ELR (cell line): ENCODE data around the gene TSHZ1.

Source experiments
- DNase-seq: peaks from one replicate; pipeline ENCODE4 v3.0.0-alpha.2; 2015; ENCODE audit warnings: low read depth

Gene TSHZ1

DNA sequence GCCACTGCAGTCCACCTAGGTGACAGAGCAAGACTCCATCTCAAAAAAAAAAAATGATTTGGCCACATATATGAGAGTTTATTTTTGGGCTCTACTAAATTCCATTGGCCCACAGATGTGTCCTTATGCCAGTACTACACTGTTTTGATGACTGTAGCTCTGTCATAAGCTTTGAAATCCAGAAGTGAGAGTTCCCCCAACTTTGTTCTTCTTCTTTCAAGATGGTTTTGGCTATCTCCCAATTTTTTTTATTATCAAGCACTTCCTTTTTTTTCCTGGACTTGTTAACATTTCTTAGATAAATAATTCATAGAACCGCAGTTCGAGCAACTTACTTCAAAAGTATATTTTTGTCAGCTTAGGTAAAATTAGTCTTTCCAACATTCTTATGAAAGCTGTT is 96.9 kb downstream of the TSHZ1 start:
- DNase-seq = no peak

DNA sequence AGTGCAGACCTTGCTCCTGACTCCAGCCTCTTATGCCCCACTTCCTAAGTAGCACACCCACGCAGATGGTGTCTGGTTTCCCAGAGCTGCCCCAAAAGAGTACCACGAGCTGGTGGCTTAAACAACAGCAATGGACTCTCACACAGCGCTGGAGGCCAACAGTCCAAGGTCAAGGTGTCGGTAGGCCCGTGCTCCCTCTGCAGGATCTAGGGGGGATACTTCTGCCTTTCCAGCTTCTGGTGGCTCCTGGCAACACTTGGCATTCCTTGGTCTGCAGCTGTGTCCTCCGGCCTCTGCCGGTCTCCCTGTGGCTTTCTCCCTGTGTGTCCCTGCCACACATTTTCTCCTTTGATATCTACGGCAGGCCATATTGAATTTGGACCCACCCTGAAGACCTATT is 99.0 kb downstream of the TSHZ1 start:
- DNase-seq = peak; percentile 2

DNA sequence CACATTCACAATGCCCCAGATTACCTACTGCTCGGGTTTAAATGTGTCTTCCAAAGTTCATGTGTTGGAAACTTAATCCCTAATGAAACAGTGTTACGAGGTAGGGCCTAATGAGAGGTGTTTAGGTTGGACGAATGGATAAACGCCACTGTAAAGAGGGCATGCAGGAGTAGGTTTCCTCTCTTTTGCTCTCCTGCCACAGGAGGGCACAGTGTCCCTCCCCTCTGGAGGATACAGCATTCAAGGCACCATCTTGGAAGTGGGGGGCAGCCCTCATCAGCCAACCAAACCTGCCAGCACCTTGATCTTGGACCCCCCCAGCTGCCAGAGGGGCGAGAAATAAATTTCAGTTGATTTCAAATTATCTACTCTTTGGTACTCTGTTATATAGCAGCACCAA is 103.5 kb downstream of the TSHZ1 start:
- DNase-seq = no peak

DNA sequence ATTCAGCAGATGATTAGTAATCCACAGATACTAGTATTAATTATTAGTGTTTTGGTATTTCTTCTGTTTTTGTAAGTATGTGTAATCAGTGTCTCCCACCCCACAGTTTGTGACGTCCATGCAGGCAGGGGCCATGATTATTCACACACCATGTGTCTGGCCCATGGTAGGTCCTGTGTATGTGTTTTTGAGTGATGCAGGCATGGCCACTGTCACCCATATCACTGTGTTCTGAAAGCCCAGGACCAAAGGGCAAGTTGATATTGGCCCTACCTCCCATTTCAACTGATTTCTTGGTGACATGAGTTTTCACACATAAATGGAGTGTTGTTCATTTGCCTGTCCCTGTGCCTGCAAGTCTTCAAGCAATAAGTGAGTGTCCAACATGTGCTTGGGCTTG is 104.0 kb downstream of the TSHZ1 start:
- no peak for DNase-seq

DNA sequence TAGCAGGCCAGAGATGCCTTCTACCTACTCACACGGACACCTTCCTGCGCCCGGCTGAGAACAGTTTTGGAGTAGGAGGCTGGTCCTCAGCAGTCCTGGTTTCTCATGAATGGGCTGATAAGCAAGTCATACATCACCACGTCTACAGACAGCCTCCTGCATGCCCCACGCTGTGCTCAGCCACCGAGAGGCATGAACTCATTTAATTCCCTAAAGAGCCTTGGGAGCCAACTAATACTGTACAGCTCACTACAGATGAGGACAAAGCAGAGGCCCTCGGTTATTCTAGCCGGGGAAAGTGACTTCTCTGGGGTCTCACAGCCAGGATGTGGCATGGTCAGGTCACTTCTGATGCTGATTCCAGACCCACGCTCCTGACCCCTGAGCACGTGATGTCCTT is 105.6 kb downstream of the TSHZ1 start:
- no peak for DNase-seq

DNA sequence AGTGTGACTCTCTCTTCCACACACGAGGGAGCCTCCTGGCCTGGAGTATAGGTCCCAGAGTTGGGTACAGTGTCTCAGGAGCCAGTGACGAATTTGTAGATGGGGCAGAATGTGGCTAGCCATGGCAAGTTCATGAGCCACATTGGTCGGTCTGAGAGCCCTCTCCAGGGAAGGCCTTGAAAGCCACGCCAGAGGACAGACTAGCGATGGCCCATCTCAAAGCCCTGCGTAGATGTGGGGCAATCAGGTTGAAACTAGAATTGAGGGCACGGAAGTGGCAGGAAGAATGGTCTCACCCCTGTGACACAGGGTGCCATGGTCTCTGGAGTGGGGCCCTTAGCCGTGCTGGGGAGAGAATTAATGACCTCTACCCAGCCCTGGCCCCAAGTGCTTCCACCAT is 106.2 kb downstream of the TSHZ1 start:
- DNase-seq = no peak

DNA sequence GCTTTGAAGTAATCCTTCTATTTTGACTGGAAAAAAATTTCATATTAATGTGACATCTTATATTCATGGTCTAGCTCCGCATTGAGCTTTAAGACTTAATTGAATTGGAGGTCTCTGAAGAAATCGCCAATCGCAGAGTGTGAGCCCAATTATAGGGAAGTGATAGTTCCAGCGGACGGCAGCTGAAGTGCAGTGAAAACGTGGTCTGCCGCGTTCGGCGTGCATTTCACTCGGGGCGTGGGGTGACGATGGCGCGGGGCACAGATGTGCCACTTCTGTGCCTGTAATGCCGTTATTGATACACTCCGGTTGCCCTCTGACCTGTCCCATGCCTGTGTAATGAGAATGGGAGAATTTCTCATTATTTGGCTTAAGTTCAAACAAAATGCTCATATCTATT is 106.7 kb downstream of the TSHZ1 start:
- DNase-seq = no peak

DNA sequence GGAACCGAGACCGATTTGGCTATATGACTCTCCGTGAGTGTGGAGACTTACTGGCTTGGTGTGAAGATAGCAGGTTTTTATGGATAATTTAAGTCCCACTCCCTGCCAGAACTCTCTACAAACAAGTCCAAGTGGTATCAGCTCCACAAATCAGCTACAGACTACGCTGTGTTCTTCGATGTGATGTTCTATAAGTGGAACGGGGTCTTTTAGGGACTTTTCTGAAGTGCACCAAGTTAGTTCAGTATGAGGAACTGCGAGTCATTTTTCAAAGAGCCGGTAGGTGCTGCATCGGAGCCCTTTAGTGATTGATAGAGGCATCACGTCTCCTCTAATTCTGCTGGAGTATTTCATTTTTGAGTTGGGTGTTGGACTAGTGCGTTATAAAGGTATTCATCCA is 107.1 kb downstream of the TSHZ1 start:
- no peak for DNase-seq

DNA sequence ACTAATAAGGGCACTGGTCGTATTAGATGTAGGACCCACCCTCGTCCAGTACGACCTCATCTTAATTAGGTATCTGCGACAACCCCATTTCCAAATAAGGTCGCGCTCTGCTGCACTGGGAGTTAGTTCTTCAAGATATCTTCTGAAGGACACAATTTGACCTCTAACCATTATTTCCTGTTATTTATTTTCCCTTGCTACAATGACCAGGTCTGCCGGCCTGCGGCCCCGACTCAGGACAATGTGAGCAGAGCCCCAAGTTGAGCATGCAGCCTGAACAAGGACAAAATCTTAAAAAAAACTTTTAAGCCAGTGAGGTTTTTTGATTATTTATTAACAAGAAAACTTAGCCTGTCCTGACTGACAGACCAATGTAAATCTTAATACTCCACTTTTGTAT is 109.3 kb downstream of the TSHZ1 start:
- DNase-seq = no peak

DNA sequence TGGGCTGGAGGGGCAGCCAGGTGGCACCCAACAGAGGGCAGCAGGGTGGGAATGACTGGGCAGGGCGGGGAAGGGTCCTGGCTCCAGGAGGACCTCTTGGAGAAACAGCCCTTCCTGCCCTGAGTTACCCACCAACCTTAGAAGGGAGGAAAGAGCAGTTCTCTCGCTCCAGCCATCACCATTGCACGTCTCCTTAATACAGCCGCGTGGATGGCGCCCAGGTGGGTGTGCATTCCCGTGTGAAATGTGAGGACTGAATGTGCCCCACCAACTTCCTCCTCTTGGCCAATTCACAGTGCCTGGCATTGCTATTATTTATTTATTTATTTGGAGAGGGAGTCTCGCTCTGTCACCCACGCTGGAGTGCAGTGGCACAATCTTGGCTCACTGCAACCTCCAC is 109.9 kb downstream of the TSHZ1 start:
- DNase-seq = no peak

DNA sequence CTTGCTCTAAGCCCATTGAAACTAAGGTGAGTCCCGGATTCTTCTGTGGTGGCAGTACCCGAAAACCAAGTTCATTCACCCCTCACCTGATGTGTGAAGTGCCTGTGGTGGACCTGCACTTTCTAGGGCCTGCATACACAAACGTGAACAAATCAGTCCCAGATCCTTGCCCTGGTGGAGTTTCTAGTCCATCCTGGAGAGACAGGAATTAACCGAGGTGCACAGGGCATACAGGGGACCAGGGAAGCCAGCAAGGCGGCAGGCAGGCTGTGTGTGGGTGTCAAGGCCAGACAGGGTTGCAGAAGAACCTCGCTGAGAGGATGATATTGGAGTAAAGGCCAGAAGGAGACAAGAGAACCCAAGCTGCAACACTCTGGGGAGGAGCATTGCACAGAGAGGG is 110.8 kb downstream of the TSHZ1 start:
- no peak for DNase-seq

DNA sequence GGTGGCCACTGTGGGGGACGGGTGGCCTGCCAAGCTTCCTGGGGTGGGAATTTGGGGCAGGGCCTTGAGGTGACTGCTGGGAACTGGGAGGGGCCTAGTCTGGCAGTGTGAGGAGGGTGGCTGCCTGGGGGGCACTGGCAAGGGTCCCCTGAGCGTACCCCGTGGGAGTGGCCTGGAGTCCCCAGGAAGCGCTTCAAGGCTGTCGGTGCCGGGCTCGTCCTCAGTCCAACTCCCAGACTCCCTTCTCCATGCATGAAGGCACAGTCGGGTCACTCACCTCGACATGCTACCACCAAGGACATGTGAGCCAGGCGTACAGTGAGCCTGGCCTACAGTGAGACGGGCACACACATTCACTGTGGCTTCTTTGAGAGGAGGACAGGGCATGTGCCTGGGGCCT is 111.6 kb downstream of the TSHZ1 start:
- no peak for DNase-seq

DNA sequence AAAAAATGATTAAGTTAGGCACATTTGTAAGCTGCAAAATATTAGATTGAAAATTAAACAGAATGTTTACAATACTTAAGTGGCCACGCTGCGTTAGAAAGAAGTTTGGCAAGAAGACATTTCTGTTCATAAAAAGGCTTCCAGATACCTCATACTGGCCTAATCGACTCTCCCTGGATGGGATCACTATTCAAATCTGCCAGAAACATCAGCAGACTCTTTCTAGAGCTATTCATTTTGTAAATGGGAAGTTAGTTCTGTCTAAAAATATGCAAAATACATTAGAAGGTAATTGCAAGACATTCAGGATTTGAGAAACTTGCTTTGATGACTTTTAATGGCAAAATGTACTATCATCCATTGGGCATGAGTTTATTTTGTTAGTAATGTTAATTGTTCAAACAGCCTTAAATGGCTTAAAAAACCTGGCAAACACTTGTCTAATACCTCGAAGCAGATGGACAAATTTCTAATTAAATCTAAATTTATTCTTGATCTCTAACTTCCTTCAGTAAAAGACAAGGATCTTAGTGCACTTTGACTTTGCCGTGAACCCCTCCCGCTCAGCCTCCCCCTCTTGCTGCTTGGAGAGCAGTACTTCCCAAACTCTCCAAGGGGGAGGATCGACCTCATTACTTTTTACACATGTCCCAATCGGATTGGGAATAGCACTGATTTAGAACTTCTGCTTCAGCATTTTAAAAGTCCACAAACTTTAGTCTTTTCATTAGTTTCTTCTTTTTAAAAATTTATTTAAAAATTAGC is 113.4 kb downstream of the TSHZ1 start:
- no peak for DNase-seq

DNA sequence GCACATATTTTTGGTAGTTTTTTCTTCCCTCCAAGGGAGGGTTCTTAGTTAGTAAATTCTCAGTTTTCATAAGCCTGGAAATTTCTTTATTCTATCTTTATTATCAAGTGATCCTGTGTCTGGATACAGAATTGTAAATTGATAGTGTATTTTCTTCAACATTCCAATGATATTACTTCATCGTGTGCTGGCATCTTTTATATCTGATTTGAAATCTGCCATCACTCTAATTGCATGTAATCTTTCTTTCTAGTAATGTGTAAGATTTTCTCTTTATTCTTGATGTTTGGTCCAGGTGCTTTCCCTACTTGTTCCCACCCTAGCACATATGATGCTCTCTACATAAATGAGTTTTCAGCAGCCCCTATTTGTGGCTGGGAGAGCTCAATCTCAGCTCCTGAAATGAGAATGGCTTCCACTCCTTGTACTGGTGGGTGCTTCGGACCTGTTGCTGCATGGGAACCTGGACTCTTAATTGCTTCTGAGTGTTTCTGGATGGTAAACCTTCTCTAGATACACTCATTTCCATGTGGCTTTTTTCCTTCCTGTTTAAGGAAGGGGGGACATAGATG is 114.2 kb downstream of the TSHZ1 start:
- no peak for DNase-seq

DNA sequence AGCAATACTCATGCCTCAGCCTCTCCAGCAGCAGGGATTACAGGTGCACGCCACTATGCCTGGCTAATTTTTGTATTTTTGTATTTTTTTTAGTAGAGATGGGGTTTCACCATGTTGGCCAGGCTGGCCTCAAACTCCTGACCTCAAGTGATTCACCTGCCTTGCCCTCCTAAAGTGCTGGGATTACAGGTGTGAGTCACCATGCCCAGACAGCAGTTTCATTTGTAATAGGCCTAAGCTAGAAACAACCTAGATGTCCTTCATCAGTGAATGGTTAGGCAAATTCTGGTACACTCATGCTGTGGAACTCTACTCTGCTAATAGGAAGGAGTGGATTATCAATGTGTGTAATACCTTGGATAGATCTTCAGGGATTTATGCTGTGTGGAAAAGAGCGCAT is 119.2 kb downstream of the TSHZ1 start:
- DNase-seq = peak; percentile 5

DNA sequence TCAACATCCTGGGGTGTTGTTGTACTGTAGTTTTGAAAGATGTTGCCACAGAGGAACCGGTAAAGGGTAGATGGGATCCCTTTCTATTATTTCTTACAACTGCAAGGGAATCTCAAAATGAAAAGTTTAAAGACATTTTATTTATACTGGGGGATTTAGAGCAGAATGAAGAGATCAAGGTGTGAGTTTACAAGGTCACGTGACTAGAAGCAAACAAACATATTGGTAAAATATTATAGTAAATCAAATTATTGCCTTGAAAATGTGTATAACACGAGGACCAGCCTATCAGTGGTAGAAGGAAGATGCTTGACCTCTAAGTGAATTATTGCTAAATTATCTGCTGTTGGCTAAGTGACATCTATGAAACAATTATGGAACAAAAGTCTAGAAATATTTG is 119.7 kb downstream of the TSHZ1 start:
- no peak for DNase-seq

DNA sequence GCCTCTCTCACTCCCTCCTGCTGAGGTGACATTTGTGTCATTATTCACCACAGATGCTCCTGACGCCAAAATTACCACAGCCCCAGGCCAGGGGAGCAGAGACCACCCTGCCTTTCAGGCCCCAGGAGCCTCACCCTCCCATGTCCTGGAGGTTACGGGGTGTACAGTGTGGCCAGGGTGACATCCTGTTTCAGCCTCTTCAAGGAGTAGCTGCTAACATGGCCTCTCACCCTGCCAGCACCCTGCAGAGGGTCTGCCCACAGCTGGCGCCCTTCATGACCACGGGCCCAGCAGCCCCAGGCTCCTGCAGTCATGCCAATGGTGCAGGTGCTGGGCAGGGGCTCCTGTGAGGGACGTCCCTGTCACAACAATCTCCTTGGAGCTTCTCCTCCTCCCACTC is 124.3 kb downstream of the TSHZ1 start:
- no peak for DNase-seq

DNA sequence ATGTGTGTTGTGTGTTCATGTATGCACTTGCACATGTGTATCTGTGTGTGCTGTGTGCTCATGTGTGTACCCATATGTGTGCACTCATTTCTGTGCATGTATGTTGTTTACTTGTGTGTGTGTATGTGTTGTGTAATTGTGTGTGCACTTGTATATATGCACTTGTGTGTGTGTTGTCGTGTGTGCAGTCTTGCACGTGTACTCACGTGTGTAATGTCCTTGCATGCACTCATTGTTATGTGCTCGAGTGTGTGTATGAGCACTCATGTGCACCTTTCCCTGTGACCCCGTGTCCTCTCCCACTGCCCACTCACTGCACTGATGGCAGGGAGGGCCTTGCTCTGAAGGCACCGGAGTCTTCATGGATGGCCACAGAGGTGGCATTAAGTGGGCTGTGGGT is 124.9 kb downstream of the TSHZ1 start:
- DNase-seq = no peak

DNA sequence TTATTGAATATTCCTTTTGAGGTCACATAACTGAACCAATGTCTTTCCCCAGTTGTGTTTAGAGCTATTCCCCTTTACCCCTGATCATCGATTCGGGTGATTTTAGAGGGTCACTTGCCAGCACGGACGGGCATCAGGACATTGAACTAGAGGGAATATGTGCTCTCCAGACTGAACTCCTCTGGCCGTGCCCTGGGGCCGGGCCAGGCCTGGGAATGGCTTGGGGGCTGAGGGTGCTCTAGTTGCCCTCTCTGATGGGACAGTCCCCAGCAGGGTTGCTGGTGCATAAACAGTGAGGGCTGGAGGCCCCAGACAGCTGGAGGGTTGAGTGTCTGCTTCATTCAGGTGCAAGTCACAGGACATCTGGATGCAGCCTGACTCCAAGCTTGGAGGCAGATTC is 126.2 kb downstream of the TSHZ1 start:
- DNase-seq = no peak

DNA sequence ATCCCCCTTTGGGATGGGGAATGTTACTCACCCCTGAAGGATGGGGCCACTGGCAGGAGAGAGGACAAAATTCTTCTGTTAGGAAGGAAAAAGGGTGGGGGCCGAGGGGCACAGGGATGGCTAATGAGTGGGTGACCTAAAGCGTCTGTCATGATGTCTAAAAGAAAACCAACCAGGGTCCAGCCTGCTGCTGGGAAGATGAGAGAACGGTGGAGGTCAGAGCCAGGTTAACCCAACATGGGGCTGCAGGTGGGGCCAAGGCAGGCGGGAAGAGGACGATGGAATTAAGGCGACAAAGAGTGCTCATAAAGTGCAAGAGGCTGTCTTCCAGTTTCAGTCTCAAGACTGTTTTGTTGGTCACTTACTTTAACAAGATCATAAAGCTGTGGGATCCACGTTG is 126.8 kb downstream of the TSHZ1 start:
- DNase-seq = no peak

DNA sequence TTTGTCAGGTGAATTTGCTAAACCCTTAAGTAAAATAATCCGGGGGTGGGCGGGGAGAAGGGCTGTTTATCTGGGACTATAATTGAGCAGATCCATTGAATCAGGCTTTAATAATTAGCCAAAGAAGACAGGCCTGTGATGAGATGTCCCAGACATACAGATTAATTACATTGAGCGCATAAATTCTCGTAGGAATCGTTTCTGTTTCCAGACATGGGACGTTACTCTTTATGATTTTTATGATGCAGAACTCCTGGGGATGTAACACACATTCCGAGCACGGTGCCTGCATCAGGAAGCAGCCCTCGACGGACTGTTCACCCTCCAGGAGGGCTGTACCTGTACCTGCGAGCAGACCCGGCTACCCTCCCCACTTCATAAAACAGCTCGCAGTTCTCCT is 128.0 kb downstream of the TSHZ1 start:
- DNase-seq = no peak
